Glomerular visceral epithelial cell (primary cell): ENCODE results near the gene PLP2.

Experiments
- DNase-seq: peaks from one replicate; pipeline ENCODE4 v3.0.0-alpha.2; 2016; ENCODE audit errors: extremely low spot score

PLP2 gene

DNA sequence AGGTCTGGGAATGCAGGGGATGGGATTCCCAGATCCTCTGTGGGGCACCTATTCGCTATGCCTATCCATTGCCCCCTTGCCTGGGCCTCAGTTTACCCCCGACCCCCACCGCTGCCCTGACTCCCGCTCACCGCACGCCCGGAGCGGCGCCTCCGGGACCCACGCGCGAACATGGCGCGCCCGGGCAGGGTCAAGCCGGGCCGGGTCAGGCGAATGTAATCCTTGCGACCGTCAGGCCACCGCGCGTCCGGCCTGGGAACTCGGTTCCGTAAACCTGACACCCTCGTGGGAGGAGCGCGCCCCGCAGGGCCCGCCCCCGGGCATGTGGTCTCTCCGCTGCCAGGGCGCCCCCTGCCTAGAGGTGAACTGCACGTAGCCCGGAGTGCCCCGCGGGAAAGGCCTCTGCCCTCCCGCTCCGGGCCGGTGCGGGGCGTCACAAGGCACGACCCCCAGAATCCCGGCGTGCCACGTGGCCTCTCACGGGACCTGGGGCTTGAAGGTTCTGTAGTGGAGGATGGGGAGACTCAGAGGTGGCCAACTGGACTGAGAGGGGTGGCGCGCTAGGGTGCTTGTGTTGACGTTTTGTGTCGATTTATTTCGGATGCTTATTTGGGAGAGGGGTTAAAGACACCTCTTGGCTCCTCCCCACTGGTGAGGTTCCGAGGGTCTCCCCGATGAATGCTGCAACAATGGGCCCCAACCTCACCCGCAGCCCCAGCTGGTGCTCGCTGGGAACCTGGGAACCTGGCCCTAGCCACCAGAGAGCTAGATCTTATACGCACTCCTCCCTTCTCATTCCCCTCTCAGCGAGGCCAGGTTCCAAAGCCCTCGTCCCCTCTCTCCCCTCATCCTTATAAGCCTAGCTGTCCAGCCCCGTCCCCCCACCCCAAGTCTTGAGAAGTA lies 14.7 kb downstream of the PLP2 start, which contains the start of gene PRICKLE3:
Gene PRICKLE3 (minus strand): TSS at position 249 of the 903 bp plus-strand sequence. CDS start 76 bp downstream, at position 173.
- peak; percentile 62 for DNase-seq

DNA sequence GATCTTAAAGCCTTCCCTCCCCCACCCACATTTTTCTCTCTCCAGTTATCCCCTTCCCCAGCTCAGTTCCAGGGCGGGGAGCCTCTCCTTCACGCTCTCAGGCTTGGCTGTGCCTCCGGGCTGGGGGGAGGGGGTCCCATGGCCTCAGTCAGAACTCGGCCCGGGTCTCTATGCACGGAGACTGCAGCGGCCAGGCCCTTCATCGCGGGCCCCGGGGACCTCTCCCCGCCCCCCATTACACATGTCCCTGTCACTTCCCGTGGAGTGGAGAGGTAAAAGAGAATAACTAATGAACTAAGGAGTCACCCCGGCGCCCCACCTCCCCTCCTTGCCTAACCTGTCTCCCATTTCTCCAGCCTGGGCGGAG lies 15.3 kb downstream of the PLP2 start:
- no peak for DNase-seq

- no peak for DNase-seq
Measured at GRCh38 chrX:49187526-49187925, 15.8 kb downstream of the PLP2 start.

DNA sequence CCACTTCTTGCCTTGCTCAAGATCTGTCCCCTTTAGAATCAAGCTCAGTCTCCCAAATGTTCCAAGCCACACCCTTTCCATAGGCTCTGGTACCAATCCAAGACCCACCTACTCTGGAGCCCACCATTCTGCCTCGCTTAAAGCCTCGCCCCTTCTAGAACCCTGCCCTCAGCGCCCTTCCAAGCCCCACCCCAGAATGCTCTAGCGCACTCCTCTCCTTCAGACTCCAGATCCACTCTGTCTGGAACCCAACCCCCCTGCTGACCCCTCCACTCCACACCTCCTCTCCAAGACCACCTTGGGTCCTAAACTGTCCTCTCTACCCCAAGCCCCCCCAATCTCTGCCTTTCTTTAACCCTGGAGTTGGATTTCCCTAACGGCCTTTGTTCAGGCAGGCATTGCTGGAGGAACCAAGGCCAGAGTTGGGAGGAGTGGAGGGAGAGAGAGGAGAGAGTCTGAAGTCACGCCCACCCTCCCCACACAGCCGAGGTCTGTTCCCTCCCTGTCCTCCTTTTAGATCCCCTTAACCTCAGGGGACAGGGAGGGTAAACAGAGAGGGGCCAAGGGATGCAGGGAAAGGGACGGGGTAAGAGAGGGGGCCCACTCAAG lies 16.9 kb downstream of the PLP2 start:
- no peak for DNase-seq

DNA sequence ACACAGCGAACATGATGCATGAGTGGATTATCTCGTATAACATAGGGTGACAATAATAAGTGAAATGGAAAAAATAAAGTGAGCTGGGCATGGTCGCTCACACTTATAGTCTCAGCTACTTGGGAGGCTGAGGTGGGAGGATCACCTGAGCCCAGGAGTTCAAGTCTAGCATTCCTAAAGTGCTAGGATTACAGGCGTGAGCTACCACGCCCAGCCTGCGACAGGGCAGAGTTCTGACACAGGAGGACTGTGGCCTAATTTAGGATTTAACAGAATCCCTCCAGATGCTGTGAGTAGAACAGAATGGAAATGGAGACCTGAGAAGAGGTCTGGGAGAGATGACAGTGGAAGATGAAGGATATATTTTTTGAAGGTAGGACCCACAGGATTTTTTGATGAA lies 17.9 kb downstream of the PLP2 start:
- no peak for DNase-seq

DNA sequence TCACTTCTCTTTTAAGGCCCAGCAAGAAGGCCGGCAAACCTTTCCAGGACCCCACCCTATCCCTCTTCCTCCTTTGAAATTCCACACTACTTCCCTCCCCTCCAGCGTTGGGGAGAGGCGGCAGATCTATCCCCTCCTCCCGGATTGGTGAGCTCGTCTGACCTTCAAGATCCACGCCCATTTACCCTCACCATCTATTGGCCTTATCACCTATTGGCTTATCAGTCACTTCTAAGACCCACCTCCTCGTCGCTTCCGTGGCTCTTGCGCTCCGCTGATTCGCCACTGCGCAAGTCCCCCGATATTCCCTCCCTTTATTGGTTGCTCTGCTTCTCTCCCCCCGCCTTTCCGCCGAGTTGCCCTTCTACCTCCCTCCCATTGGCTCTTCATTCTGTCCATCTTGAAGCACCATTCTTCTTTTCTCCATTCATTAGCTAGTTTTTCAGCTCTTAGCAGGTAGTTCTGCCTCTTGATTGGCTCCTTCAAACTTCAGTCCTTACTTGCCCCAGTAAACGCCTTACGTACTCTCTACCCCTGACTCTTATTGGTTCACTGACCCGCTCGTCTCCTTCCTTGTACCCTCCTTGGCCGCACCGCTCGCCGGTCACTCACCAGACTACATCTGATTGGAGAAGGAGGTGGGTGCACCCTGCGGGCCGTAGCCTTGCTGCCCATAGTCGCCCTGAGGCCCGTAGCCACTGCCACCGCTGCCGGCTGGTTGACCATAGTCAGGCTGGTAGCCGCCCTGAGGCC lies 19.3 kb downstream of the PLP2 start:
- peak; percentile 99 for DNase-seq

GRCh38 chrX:49191574-49192011 lies 19.9 kb downstream of the PLP2 start:
- no peak for DNase-seq

GRCh38 chrX:49192722-49193328 lies 21.1 kb downstream of the PLP2 start:
- no peak for DNase-seq

DNA sequence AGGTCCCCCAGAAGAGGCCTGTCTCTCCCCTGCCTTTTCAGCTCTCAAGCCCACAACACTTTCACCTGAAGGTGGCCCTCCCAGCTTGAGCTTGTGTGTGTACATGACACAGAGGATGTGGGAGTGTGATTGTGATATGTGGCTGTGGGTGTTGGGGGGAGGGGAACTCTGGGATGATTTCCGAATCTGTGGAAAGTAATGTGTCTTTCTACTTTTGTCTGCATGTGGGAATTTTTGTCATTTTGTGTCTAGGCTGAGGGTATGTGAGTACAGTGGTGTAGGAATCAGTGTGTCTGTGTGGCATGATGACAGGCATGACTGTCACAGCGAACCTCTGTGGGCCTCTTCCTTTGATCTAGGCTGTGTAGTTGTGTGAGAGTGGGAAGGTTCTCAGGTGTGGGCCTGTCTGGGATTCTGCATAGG lies 21.9 kb downstream of the PLP2 start:
- no peak for DNase-seq

- DNase-seq, result no peak
Measured at GRCh38 chrX:49197543-49198087, 25.9 kb downstream of the PLP2 start.

GRCh38 chrX:49198540-49199314 lies 27.0 kb downstream of the PLP2 start:
- DNase-seq, result no peak

DNA sequence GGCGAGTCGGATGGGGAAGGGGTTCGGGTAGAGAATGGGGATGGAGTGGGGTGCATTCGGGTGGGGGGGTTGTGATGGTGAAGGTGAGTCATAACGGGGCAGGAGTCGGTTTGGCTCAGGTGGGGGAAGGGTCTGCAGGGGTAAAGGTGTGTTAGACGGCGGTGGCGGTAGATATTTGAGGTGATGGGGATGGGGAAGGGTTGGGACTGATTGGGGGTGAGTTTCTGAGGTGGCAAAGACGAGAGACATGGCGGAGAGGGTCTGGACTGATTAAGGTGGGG lies 27.6 kb downstream of the PLP2 start:
- DNase-seq, result no peak

DNA sequence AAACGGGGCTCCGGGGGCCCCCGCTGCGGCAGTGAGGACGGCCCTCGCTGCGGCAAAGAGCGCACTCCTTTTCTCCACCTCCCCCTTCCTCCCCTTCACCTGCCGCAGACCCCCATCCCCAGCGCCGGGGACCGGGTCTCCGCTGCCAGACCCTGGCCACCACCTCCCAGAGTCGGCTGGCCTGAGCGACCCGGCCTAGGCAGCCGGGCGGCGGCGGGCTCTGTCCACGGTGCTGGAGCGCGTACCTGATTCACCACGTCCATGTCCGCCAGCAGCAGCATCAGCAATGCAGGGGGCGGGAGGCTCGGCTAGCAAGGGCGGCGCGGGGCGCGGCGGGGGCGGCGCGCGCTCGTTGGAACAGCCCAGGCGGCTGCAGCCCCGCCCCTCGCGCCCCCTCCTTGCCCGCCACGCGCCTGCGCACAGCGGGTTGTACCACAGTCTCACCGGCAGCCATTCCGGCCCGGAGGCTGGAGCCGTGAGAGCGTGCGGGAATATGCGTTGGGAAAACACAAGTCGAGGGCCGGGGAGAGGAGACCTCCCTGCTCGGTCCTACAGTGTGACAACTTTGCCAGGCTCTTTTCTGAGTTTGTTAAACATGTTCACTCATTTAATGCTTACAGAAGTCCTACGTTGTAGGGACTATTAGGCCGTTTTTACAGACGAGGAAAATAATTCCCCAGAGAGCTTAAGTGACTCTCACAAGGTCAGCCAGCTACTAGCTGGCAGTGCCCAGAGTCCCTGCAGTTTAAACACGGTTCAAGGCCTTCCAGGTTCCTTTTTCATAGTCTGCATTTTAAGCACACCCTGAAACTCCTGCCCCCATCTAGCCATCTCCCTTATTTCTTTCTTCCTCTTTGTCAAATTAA lies 28.4 kb downstream of the PLP2 start, which contains the start of gene SYP:
Gene SYP (minus strand): TSS at position 288 of the 866 bp plus-strand sequence. CDS start 7 bp downstream, at position 281.
- peak; percentile 89 for DNase-seq

DNA sequence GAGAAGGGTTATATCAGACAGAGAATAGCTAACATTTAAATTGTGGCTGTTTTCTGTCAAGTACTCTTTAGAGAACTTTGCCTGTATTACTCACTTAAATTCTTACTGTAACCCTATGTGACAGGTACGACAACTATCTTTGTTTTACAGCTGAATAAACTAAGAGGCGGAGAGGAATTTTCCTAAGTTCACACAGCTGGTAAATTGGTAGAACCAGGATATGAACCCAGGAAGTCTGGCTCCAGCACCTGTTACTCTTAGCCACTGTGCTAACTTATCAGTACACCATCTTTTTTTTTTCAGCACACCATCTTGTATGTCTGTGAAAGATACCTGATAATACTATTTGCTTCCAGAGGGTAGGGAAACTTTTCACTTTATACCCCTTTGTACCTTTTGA lies 30.3 kb downstream of the PLP2 start:
- no peak for DNase-seq

DNA sequence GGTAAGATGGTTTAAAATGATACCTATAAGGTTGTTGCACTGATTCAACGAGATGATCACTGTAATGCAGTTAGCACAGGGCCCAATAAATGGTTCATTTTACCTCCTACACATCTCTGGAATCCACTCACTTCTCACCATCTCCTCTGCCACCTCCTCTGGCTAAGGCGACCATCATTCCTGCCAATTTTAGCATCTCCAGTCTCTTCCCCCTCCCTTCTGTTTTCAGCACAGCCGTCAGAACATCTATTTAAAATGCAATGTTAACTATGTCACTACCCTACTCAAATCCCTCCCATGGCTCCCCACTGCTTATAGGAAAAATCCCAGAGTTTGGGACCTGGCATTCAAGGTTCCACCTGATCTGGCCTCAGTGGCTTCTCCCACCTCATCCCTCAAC lies 31.8 kb downstream of the PLP2 start:
- no peak for DNase-seq

DNA sequence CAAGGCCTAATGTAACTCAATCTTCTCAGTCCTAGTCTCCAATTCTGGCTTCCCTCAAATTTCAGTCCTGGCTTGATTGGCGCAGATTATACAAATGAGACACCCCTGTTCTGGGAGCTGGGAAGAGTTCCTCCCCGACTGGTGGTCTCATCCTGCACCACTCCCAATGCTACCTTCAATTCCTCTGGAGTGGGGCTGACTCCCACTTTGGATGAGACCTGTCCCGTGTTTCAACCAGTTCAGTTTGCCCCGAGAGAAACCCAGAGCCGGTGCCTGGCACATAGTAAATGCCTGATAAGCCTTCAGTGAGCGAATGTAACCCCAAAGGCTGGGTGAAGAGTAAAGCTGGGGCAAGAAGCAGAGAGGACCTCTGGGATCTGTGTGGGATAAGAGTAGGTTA lies 32.3 kb downstream of the PLP2 start:
- DNase-seq, result no peak

GRCh38 chrX:49204709-49205108 lies 33.0 kb downstream of the PLP2 start:
- no peak for DNase-seq

DNA sequence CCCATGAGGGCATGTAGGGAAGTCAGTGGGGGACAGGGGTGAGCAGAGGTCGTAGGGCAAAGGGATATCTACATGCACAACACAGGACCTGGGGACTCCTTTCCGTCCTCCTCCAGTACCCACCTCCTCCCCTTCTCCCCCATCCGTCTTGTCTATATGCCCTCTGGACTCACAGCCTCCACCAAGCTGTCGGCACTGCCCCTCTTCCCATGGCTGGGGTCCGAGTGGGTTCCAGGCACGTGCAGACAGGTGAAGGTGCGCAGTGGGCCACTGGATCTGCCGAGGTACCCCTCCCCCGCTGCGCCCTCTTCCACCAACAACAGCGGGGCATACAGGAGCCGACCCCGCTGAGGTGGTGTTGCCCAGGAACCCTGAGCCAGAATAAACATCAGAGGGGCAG lies 33.7 kb downstream of the PLP2 start:
- no peak for DNase-seq

DNA sequence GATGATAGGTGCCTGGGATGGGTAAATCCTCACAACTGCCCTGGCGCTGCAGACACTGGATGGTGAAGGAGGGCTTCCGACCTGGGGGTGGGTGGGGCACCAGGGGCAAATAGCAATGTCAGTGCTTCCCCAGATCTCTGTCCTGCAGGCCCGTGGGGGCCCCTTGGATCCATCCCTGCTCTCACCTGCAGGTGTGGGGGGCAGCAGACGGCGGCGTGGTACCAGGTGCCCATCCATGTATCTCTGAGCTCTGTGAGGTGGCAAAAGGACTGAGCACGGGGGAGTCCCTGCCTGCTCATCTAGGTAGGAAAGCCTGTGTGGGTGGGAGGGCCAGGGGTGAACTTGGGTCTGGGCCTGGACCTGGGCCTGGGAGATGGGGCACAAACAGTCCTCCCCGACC lies 34.8 kb downstream of the PLP2 start:
- no peak for DNase-seq

DNA sequence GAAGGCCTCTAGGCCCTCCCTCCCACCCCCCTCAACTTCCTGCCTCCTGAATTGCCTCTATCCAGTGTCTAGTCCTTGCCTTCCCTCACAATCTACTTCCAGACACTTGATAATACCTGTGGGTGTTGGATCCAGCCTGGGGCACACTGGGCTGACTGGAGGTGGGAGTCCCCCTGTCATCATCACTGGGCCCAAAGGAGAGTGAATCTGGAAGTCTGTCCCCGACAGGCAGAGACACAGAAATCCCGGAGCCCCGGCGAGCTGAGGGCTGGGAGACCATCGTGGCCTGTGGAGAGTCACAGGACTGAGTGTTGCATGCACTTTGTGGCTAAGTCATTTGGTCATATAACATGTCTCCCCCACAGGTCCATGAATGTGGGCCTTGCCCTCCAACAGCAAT lies 36.7 kb downstream of the PLP2 start:
- DNase-seq, result no peak
